ENCODE measurements around the gene SCUBE3. TPM values are rescaled to one million over a fixed set of nuclear protein-coding genes. Genes with fewer than 3 reads are reported as not detected.
A peak's percentile ranks its signal among the peaks of the same experiment; 100 is the strongest.

SCUBE3 gene
- total RNA-seq, 1 donor from 2014 or later, result 1.2 TPM

DNA sequence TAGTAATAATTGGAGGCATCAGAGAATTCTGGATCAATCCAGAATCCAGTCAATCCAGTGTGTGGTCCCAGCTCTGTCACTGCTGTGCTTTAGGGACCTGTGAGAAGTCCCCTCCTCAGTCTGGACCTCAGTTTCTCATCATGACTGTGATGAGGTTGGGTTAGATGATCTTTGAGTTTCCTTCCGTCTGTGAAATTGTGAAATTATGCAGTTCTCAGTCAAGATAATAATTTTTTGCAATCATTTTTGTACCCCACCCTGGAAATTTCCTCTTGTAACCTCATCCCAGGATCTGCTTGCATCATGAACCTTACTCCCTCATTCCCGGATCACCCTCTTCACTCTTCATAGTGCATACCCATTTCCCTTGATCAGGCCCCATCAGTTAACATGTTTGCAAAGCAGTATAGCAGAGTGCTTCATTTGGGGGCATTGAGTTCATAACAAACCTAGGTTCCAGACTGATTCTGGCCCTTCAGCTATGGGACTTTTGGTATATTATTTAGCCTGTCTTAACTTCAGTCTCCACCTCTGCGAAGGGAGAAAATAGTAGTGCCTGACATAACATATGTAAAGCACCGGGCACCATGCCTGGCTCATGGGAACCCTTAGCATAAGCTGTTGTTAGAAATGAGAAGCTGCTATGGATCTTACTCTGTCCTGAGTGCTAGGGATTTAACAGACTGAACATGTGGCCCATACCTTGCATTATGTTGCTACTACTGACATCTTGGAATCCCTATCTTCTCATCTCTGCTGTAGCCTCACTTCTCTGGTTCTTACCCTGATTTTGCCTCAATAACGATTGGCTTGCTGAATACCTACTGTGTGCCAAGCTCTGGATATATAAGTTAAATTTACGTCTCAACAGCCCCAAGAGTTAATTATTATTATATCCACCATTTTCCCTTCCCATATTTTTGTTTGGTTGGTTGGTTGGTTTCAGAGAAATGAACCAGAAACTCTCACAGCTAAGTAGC, 47.1 kb downstream of the SCUBE3 start:
- H3K27me3 Mint-ChIP-seq (ENCODE audit: unreplicated experiment), result peaks cover 1% of the 10 kb centered on the region
- no peaks in the 10 kb centered on the region for H3K9me3 Mint-ChIP-seq (ENCODE audit: unreplicated experiment)
- peaks cover 15% of the 10 kb centered on the region for H3K4me1 Mint-ChIP-seq (ENCODE audit: unreplicated experiment)
- DNase-seq (ENCODE audit: low spot score), result no peak
- H3K36me3 Mint-ChIP-seq (ENCODE audit: low read depth, unreplicated experiment), result no peaks in the 10 kb centered on the region
- no peak for TF ChIP-seq CTCF (IDR thresholded peaks at IDR 0.05; ENCODE audit: unreplicated experiment)
- H3K27ac Mint-ChIP-seq (ENCODE audit: unreplicated experiment), result peak overlapping the region; percentile 91
- peak overlapping the region; percentile 93 for H3K4me3 Mint-ChIP-seq (ENCODE audit: unreplicated experiment)

GRCh38 chr6:35262596-35262995, 48.8 kb downstream of the SCUBE3 start:
- no peak for TF ChIP-seq CTCF (IDR thresholded peaks at IDR 0.05; ENCODE audit: unreplicated experiment)
- Mint-ChIP-seq H3K27me3 (ENCODE audit: unreplicated experiment) (peaks cover 1% of the 10 kb centered on the region), H3K4me1 (ENCODE audit: unreplicated experiment) (peaks cover 15% of the 10 kb centered on the region), H3K36me3 (ENCODE audit: low read depth, unreplicated experiment) (no peaks in the 10 kb centered on the region), H3K4me3 (ENCODE audit: unreplicated experiment) (peak overlapping the region; percentile 10), H3K9me3 (ENCODE audit: unreplicated experiment) (no peaks in the 10 kb centered on the region), H3K27ac (ENCODE audit: unreplicated experiment) (no peak overlapping the region)
- DNase-seq (ENCODE audit: low spot score), result no peak

GRCh38 chr6:35264550-35265274, 51.0 kb downstream of the SCUBE3 start:
- Mint-ChIP-seq H3K4me3 (ENCODE audit: unreplicated experiment) (no peak overlapping the region), H3K27ac (ENCODE audit: unreplicated experiment) (no peak overlapping the region), H3K27me3 (ENCODE audit: unreplicated experiment) (peaks cover 1% of the 10 kb centered on the region), H3K9me3 (ENCODE audit: unreplicated experiment) (no peaks in the 10 kb centered on the region), H3K4me1 (ENCODE audit: unreplicated experiment) (peaks cover 15% of the 10 kb centered on the region), H3K36me3 (ENCODE audit: low read depth, unreplicated experiment) (no peaks in the 10 kb centered on the region)
- DNase-seq (ENCODE audit: low spot score), result no peak
- TF ChIP-seq CTCF (IDR thresholded peaks at IDR 0.05; ENCODE audit: unreplicated experiment), result no peak

DNA sequence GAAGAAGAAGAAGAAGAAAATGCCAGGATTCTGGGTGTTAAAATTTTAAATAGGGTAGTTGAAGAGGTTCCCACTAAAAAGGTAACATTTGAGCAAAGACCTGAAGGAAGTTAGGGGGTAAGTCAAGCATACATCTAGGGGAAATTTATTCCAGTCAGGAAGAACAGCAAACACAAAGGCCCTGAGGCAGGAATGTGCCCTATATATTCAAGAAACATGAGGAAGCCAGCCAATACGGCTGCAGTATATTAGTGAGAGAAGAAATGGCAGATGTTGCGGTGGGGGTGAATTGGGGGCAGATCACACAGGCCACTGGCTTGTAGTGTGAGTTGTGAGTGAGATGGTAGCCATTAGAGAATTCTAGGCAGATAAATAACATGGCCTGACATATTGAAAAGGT, 51.8 kb downstream of the SCUBE3 start:
- DNase-seq (ENCODE audit: low spot score), result no peak
- no peak overlapping the region for H3K27ac Mint-ChIP-seq (ENCODE audit: unreplicated experiment)
- no peaks in the 10 kb centered on the region for H3K27me3 Mint-ChIP-seq (ENCODE audit: unreplicated experiment)
- no peaks in the 10 kb centered on the region for H3K36me3 Mint-ChIP-seq (ENCODE audit: low read depth, unreplicated experiment)
- no peaks in the 10 kb centered on the region for H3K9me3 Mint-ChIP-seq (ENCODE audit: unreplicated experiment)
- no peak overlapping the region for H3K4me3 Mint-ChIP-seq (ENCODE audit: unreplicated experiment)
- H3K4me1 Mint-ChIP-seq (ENCODE audit: unreplicated experiment), result peaks cover 11% of the 10 kb centered on the region
- no peak for TF ChIP-seq CTCF (IDR thresholded peaks at IDR 0.05; ENCODE audit: unreplicated experiment)
